Measurements from ENCODE around the gene ATPAF1.

GRCh38 chr1:46677339-46677738 lies 9.2 kb upstream of the ATPAF1 start:
- TF ChIP-seq CTCF (IDR thresholded peaks at IDR 0.05) (no peak), POLR2A (IDR thresholded peaks at IDR 0.05) (no peak)

Data from testis (tissue), 2 donors.